CD4-positive, alpha-beta T cell treated with Interleukin-17A for 4 hours (primary cell): ENCODE measurements around the gene ROM1.
A peak's percentile ranks its signal among the peaks of the same experiment; 100 is the strongest.

Source experiments
- DNase-seq: peaks from one replicate; pipeline ENCODE4 v3.0.0-alpha.2; 2020; ENCODE audit warnings: mixed read lengths

The ROM1 gene

GRCh38 chr11:62588966-62589637 is 24.0 kb upstream of the ROM1 start:
- DNase-seq = no peak

GRCh38 chr11:62591448-62592145 is 21.5 kb upstream of the ROM1 start, which contains the start of gene TUT1:
TSS of gene TUT1 (minus strand) at chr11:62591523. CDS start at chr11:62591485, 38 bp downstream.
- DNase-seq = peak; percentile 95

GRCh38 chr11:62592146-62592815 is 20.8 kb upstream of the ROM1 start:
- DNase-seq = no peak

GRCh38 chr11:62592989-62593421 is 20.1 kb upstream of the ROM1 start:
- no peak for DNase-seq

GRCh38 chr11:62593434-62594044 is 19.5 kb upstream of the ROM1 start:
- DNase-seq = peak; percentile 87

- DNase-seq = no peak
These were observed 17.9 kb upstream of the ROM1 start for GRCh38 chr11:62595124-62595523.

GRCh38 chr11:62599069-62599696 is 13.9 kb upstream of the ROM1 start:
- peak; percentile 97 for DNase-seq

- no peak for DNase-seq
These were observed 13.2 kb upstream of the ROM1 start for GRCh38 chr11:62599901-62600300.

GRCh38 chr11:62600367-62601121 is 12.5 kb upstream of the ROM1 start:
- DNase-seq = no peak

GRCh38 chr11:62601122-62601371 is 12.0 kb upstream of the ROM1 start:
- peak; percentile 61 for DNase-seq

- DNase-seq = peak; percentile 99
These were observed 11.5 kb upstream of the ROM1 start, which contains the start of gene MTA2 for GRCh38 chr11:62601372-62602140. TSS of gene MTA2 (minus strand) at chr11:62601865. CDS start at chr11:62601450, 415 bp downstream.

- peak; percentile 66 for DNase-seq
These were observed 10.7 kb upstream of the ROM1 start for GRCh38 chr11:62602141-62603071.

- DNase-seq = no peak
These were observed 10.0 kb upstream of the ROM1 start for GRCh38 chr11:62603072-62603408.

GRCh38 chr11:62603776-62604299 is 9.2 kb upstream of the ROM1 start:
- no peak for DNase-seq

- DNase-seq = no peak
These were observed 8.5 kb upstream of the ROM1 start for GRCh38 chr11:62604460-62605120.

GRCh38 chr11:62605467-62605866 is 7.6 kb upstream of the ROM1 start:
- DNase-seq = no peak

GRCh38 chr11:62605902-62606301 is 7.2 kb upstream of the ROM1 start:
- no peak for DNase-seq

- DNase-seq = no peak
These were observed 5.3 kb upstream of the ROM1 start for GRCh38 chr11:62607714-62608113.

- DNase-seq = no peak
These were observed 4.3 kb upstream of the ROM1 start for GRCh38 chr11:62608776-62609175.

- DNase-seq = no peak
These were observed 2.7 kb upstream of the ROM1 start for GRCh38 chr11:62610403-62610802.
